Brain microvascular endothelial cell (primary cell): ENCODE measurements around the gene B3GALT4.
"Not testable (repeated sequence)": the region's sequence is repeated elsewhere in the genome, so short reads cannot be mapped to it uniquely, and the experiment has no call there.

Experiments used
- DNase-seq: peaks from one replicate; pipeline ENCODE4 v3.0.0-alpha.2; 2020
- H3K27ac ChIP-seq: fragments of 250-450 bp; sonication (Bioruptor Pico); 2 replicates; pipeline ENCODE4 v1.5.1; 2020; ENCODE audit warnings: mild to moderate bottlenecking, moderate library complexity
- H3K27me3 ChIP-seq: fragments of 250-450 bp; sonication (Bioruptor Pico); replicated peaks from 2 replicates; pipeline ENCODE4 v1.5.1; 2020; ENCODE audit warnings: mild to moderate bottlenecking
- H3K36me3 ChIP-seq: fragments of 250-450 bp; sonication (Bioruptor Pico); replicated peaks from 2 replicates; pipeline ENCODE4 v1.5.1; 2020; ENCODE audit warnings: mild to moderate bottlenecking
- H3K4me3 ChIP-seq: 2 replicates; pipeline ENCODE4 v1.5.1; 2011; ENCODE audit warnings: low read depth, mild to moderate bottlenecking, control low read depth, low read length, moderate library complexity
- in situ Hi-C: cut with HindIII; loops from 2 replicates; pipeline ENCODE4 v1.10.0; 2017; ENCODE audit warnings: low sequenced_read_pairs, low pct_ligation_motif_present
- TF ChIP-seq, protein P1 (sequence below): IDR thresholded peaks from 2 replicates; pipeline ENCODE4 v1.5.1; 2011; ENCODE audit warnings: low read depth, mild to moderate bottlenecking, moderate library complexity, low read length, control low read depth, inconsistent platforms; ENCODE audit errors: missing control alignments

B3GALT4 gene

DNA sequence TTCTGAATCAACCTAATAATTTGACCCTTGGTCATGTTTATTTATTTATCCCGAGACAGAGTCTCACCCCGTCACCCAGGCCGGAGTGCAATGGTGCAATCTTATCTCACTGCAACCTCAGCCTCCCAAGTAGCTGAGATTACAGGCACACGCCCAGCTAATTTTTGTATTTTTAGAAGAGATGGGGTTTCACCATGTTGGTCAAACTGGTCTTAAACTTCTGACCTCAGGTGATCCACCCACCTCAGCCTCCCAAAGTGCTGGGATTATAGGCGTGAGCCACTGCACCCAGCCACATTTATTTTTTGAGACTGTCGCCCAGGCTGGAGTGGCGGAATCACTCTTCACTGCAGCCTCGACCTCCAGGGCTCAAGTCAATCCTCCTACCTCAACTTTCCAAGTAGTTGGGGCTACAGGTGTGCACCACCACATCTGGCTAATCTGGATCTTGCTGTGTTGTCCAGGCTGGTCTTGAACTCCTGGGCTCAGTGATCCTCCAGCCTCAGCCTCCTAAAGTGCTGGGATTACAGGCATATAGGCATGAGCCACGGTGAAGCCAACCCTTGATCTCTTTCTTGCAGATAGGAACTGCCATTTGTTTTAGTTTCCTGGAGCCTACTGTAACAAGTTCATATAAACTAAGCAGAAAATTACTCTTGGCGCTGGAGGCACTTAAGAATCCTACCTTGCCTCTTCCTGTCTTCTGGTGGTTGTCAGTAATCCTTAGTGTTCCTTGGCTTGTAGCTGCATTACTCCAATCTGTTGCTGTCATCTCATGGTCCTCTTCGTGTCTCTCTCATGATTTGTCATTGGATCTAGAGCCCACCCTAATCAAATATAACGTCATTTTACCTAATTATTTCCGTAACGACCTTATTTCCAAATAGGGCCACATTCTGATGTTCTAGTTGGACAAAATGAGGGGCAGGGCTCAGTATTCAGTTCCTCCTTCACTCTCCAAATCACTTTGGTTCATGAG lies 2.7 kb upstream of the B3GALT4 start:
- H3K27ac ChIP-seq: no peak overlapping the region
- H3K4me3 ChIP-seq: peak overlapping the region; percentile 99

DNA sequence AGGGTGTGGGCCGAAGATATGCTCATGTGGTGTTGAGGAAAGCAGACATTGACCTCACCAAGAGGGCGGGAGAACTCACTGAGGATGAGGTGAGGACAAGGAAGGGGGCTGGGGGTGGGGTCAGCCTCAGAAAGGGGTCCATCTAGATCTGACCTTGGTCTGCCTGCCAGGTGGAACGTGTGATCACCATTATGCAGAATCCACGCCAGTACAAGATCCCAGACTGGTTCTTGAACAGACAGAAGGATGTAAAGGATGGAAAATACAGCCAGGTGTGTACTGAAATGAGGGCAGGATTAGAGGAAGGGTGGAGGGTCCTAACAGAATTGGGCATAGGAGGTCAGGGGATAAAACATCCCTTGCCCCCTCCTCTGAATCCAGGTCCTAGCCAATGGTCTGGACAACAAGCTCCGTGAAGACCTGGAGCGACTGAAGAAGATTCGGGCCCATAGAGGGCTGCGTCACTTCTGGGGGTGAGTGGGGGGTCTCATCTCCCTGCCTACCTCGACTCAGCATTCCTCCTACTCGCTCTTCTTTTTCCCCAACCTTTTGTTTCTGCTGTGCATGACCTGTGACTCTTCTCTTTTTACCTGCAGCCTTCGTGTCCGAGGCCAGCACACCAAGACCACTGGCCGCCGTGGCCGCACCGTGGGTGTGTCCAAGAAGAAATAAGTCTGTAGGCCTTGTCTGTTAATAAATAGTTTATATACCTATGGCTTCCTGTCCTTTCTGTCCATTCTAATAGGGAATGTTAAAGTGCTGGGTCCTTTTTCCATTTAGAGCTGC lies 935 bp upstream of the B3GALT4 start:
- H3K27ac ChIP-seq, in situ Hi-C loops, H3K27me3 ChIP-seq, DNase-seq: not testable (repeated sequence)
- peaks cover 67% of the 10 kb centered on the region for H3K36me3 ChIP-seq
- H3K4me3 ChIP-seq: peak overlapping the region; percentile 52

More for the DNA sequence above, 2.7 kb upstream of the B3GALT4 start:
- Histone ChIP-seq H3K27me3 (no peaks in the 10 kb centered on the region), H3K36me3 (peaks cover 54% of the 10 kb centered on the region)
- in situ Hi-C loops: no loop called here
- TF ChIP-seq, protein P1, sequence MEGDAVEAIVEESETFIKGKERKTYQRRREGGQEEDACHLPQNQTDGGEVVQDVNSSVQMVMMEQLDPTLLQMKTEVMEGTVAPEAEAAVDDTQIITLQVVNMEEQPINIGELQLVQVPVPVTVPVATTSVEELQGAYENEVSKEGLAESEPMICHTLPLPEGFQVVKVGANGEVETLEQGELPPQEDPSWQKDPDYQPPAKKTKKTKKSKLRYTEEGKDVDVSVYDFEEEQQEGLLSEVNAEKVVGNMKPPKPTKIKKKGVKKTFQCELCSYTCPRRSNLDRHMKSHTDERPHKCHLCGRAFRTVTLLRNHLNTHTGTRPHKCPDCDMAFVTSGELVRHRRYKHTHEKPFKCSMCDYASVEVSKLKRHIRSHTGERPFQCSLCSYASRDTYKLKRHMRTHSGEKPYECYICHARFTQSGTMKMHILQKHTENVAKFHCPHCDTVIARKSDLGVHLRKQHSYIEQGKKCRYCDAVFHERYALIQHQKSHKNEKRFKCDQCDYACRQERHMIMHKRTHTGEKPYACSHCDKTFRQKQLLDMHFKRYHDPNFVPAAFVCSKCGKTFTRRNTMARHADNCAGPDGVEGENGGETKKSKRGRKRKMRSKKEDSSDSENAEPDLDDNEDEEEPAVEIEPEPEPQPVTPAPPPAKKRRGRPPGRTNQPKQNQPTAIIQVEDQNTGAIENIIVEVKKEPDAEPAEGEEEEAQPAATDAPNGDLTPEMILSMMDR: no peak
- no peak for DNase-seq

GRCh38 chr6:33276581-33276863 lies 401 bp upstream of the B3GALT4 start:
- no peak overlapping the region for H3K27ac ChIP-seq
- peaks cover 73% of the 10 kb centered on the region for H3K36me3 ChIP-seq
- no peaks in the 10 kb centered on the region for H3K27me3 ChIP-seq
- in situ Hi-C loops: no loop called here
- no peak for DNase-seq
- H3K4me3 ChIP-seq: peak overlapping the region; percentile 52
- TF ChIP-seq, protein P1: no peak

DNA sequence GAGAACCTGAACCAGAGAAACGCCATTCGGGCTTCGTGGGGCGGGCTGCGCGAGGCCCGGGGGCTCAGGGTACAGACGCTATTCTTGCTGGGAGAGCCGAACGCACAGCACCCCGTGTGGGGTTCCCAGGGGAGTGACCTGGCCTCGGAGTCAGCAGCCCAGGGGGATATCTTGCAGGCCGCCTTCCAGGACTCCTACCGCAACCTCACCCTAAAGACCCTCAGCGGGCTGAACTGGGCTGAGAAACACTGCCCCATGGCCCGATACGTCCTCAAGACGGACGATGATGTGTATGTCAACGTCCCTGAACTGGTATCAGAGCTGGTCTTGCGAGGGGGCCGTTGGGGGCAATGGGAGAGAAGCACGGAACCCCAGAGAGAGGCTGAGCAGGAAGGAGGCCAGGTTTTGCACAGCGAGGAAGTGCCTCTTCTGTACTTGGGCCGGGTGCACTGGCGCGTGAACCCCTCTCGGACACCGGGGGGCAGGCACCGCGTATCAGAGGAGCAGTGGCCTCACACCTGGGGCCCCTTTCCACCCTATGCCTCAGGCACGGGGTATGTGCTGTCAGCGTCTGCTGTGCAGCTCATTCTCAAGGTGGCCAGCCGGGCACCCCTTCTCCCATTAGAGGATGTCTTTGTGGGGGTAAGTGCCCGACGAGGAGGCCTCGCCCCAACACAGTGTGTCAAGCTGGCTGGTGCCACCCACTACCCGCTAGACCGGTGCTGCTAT lies 904 bp downstream of the B3GALT4 start:
- Histone ChIP-seq H3K27me3 (no peaks in the 10 kb centered on the region), H3K27ac (peak overlapping the region; percentile 22), H3K36me3 (peaks cover 75% of the 10 kb centered on the region), H3K4me3 (peak overlapping the region; percentile 52)
- in situ Hi-C loops: no loop called here
- TF ChIP-seq, protein P1: no peak
- no peak for DNase-seq

GRCh38 chr6:33278392-33278741 lies 1.4 kb downstream of the B3GALT4 start:
- H3K27me3 ChIP-seq: no peaks in the 10 kb centered on the region
- TF ChIP-seq, protein P1: no peak
- H3K27ac ChIP-seq: no peak overlapping the region
- H3K4me3 ChIP-seq: no peak overlapping the region
- H3K36me3 ChIP-seq: peaks cover 73% of the 10 kb centered on the region
- no peak for DNase-seq
- in situ Hi-C loops: no loop called here

DNA sequence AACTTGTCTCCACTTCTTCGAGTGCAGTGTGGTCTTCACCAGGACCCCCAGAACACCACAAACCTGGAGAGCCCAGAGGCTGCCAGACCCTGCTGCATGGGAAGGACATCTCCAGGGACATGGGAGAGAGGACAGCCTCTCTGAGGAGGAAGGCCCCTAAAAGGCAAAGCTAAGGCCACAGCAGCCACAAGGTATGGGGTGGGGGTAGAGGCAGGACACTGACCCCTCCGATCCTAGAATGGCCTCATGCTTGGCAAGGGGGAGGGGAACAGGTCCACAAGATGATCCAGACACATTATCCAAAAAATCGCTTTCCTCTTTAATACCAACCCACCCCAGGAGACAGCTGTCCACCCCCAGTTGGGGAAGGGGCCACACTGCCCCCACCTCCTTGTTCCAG lies 1.9 kb downstream of the B3GALT4 start:
- TF ChIP-seq, protein P1: no peak
- H3K4me3 ChIP-seq: no peak overlapping the region
- peaks cover 73% of the 10 kb centered on the region for H3K36me3 ChIP-seq
- no peaks in the 10 kb centered on the region for H3K27me3 ChIP-seq
- in situ Hi-C loops: no loop called here
- DNase-seq: no peak
- H3K27ac ChIP-seq: no peak overlapping the region
